ENCODE data around the gene HERC3.

HERC3 gene

GRCh38 chr4:88745175-88745574, 152.9 kb downstream of the HERC3 start:
- no peaks in the 10 kb centered on the region for H3K4me1 Mint-ChIP-seq
- no peak for DNase-seq
- no peak overlapping the region for H3K4me3 Mint-ChIP-seq
- H3K9me3 Mint-ChIP-seq: no peaks in the 10 kb centered on the region
- H3K36me3 Mint-ChIP-seq: peaks cover 74% of the 10 kb centered on the region
- CTCF ChIA-PET: interaction anchor here (0.6 kb wide), 1 partner anchor 498 kb away, joined by 5 read pairs; no protein-coding TSS in a partner anchor
- no peaks in the 10 kb centered on the region for H3K27me3 Mint-ChIP-seq
- no peak overlapping the region for H3K27ac Mint-ChIP-seq

GRCh38 chr4:88745581-88746163, 153.4 kb downstream of the HERC3 start:
- Mint-ChIP-seq H3K4me1 (no peaks in the 10 kb centered on the region), H3K27me3 (no peaks in the 10 kb centered on the region), H3K36me3 (peaks cover 77% of the 10 kb centered on the region), H3K27ac (no peak overlapping the region), H3K9me3 (no peaks in the 10 kb centered on the region), H3K4me3 (no peak overlapping the region)
- DNase-seq: no peak
- CTCF ChIA-PET: interaction anchor here (0.6 kb wide), 1 partner anchor 498 kb away, joined by 5 read pairs; no protein-coding TSS in a partner anchor

- no peaks in the 10 kb centered on the region for H3K4me1 Mint-ChIP-seq
- CTCF ChIA-PET: no interaction called here
Observed at GRCh38 chr4:88746206-88746605, 153.9 kb downstream of the HERC3 start.

GRCh38 chr4:88747351-88747750, 155.1 kb downstream of the HERC3 start:
- Mint-ChIP-seq H3K4me1 (no peaks in the 10 kb centered on the region), H3K4me3 (no peak overlapping the region), H3K36me3 (peaks cover 73% of the 10 kb centered on the region), H3K9me3 (no peaks in the 10 kb centered on the region), H3K27ac (no peak overlapping the region), H3K27me3 (no peaks in the 10 kb centered on the region)
- CTCF ChIA-PET: interaction anchor here (1.5 kb wide), 1 partner anchor 17 kb away, joined by 5 read pairs; no protein-coding TSS in a partner anchor
- no peak for DNase-seq

More at GRCh38 chr4:88746206-88746605, 153.9 kb downstream of the HERC3 start:
- Mint-ChIP-seq H3K27ac (no peak overlapping the region), H3K36me3 (peaks cover 78% of the 10 kb centered on the region), H3K27me3 (no peaks in the 10 kb centered on the region), H3K4me3 (no peak overlapping the region), H3K9me3 (no peaks in the 10 kb centered on the region)
- no peak for DNase-seq

GRCh38 chr4:88750369-88750768, 158.1 kb downstream of the HERC3 start:
- Mint-ChIP-seq H3K4me3 (no peak overlapping the region), H3K9me3 (no peaks in the 10 kb centered on the region), H3K27ac (no peak overlapping the region), H3K27me3 (no peaks in the 10 kb centered on the region), H3K4me1 (no peaks in the 10 kb centered on the region), H3K36me3 (peaks cover 67% of the 10 kb centered on the region)
- CTCF ChIA-PET: interaction anchor here (0.7 kb wide), 1 partner anchor 211 kb away, joined by 4 read pairs; no protein-coding TSS in a partner anchor
- no peak for DNase-seq

- Mint-ChIP-seq H3K27ac (no peak overlapping the region), H3K4me3 (no peak overlapping the region), H3K4me1 (no peaks in the 10 kb centered on the region), H3K36me3 (peaks cover 64% of the 10 kb centered on the region), H3K27me3 (no peaks in the 10 kb centered on the region), H3K9me3 (no peaks in the 10 kb centered on the region)
- no peak for DNase-seq
- CTCF ChIA-PET: no interaction called here
Observed at GRCh38 chr4:88751258-88752075, 159.2 kb downstream of the HERC3 start.

- H3K27me3 Mint-ChIP-seq: no peaks in the 10 kb centered on the region
- peaks cover 59% of the 10 kb centered on the region for H3K36me3 Mint-ChIP-seq
- no peaks in the 10 kb centered on the region for H3K9me3 Mint-ChIP-seq
- no peak overlapping the region for H3K27ac Mint-ChIP-seq
- no peak for DNase-seq
- H3K4me3 Mint-ChIP-seq: no peak overlapping the region
- H3K4me1 Mint-ChIP-seq: no peaks in the 10 kb centered on the region
- CTCF ChIA-PET: no interaction called here
Observed at GRCh38 chr4:88752076-88752463, 159.8 kb downstream of the HERC3 start.

- H3K27ac Mint-ChIP-seq: no peak overlapping the region
- no peak overlapping the region for H3K4me3 Mint-ChIP-seq
- no peak for DNase-seq
- H3K27me3 Mint-ChIP-seq: no peaks in the 10 kb centered on the region
- no peaks in the 10 kb centered on the region for H3K4me1 Mint-ChIP-seq
- peaks cover 57% of the 10 kb centered on the region for H3K36me3 Mint-ChIP-seq
- no peaks in the 10 kb centered on the region for H3K9me3 Mint-ChIP-seq
- CTCF ChIA-PET: no interaction called here
Observed at GRCh38 chr4:88752754-88753153, 160.5 kb downstream of the HERC3 start.

- no peak overlapping the region for H3K4me3 Mint-ChIP-seq
- peaks cover 59% of the 10 kb centered on the region for H3K36me3 Mint-ChIP-seq
- no peak overlapping the region for H3K27ac Mint-ChIP-seq
- H3K27me3 Mint-ChIP-seq: no peaks in the 10 kb centered on the region
- H3K4me1 Mint-ChIP-seq: no peaks in the 10 kb centered on the region
- no peaks in the 10 kb centered on the region for H3K9me3 Mint-ChIP-seq
- CTCF ChIA-PET: no interaction called here
- no peak for DNase-seq
Observed at GRCh38 chr4:88753658-88754571, 161.6 kb downstream of the HERC3 start.

- Mint-ChIP-seq H3K36me3 (peaks cover 56% of the 10 kb centered on the region), H3K4me3 (no peak overlapping the region), H3K27me3 (no peaks in the 10 kb centered on the region), H3K9me3 (no peaks in the 10 kb centered on the region), H3K27ac (no peak overlapping the region), H3K4me1 (no peaks in the 10 kb centered on the region)
- CTCF ChIA-PET: no interaction called here
- DNase-seq: no peak
Observed at GRCh38 chr4:88754796-88755195, 162.5 kb downstream of the HERC3 start.

GRCh38 chr4:88755454-88755853, 163.2 kb downstream of the HERC3 start:
- Mint-ChIP-seq H3K36me3 (peaks cover 50% of the 10 kb centered on the region), H3K27ac (no peak overlapping the region), H3K27me3 (no peaks in the 10 kb centered on the region), H3K4me3 (no peak overlapping the region), H3K4me1 (no peaks in the 10 kb centered on the region), H3K9me3 (no peaks in the 10 kb centered on the region)
- CTCF ChIA-PET: no interaction called here
- no peak for DNase-seq

- CTCF ChIA-PET: no interaction called here
Observed at GRCh38 chr4:88756149-88756548, 163.9 kb downstream of the HERC3 start.

GRCh38 chr4:88757067-88757466, 164.8 kb downstream of the HERC3 start:
- Mint-ChIP-seq H3K4me3 (no peak overlapping the region), H3K36me3 (peaks cover 49% of the 10 kb centered on the region), H3K27ac (no peak overlapping the region), H3K4me1 (no peaks in the 10 kb centered on the region), H3K27me3 (no peaks in the 10 kb centered on the region), H3K9me3 (no peaks in the 10 kb centered on the region)
- DNase-seq: no peak
- CTCF ChIA-PET: interaction anchor here (0.9 kb wide), 1 partner anchor 218 kb away, joined by 3 read pairs; no protein-coding TSS in a partner anchor

More at GRCh38 chr4:88756149-88756548, 163.9 kb downstream of the HERC3 start:
- Mint-ChIP-seq H3K27ac (no peak overlapping the region), H3K4me1 (no peaks in the 10 kb centered on the region), H3K9me3 (no peaks in the 10 kb centered on the region), H3K36me3 (peaks cover 47% of the 10 kb centered on the region), H3K4me3 (no peak overlapping the region), H3K27me3 (no peaks in the 10 kb centered on the region)
- DNase-seq: no peak

- CTCF ChIA-PET: interaction anchor here (0.9 kb wide), 1 partner anchor 219 kb away, joined by 3 read pairs; no protein-coding TSS in a partner anchor
- Mint-ChIP-seq H3K4me3 (no peak overlapping the region), H3K4me1 (peaks cover 1% of the 10 kb centered on the region), H3K27ac (no peak overlapping the region), H3K9me3 (no peaks in the 10 kb centered on the region), H3K36me3 (peaks cover 51% of the 10 kb centered on the region), H3K27me3 (no peaks in the 10 kb centered on the region)
- DNase-seq: no peak
Observed at GRCh38 chr4:88757776-88758175, 165.5 kb downstream of the HERC3 start.

Measured in activated naive CD4-positive, alpha-beta T cell treated with anti-CD3 and anti-CD28 coated beads, Interleukin-2, amount 10 ng/mL, durations not matched to agents 7 days and 5 days (primary cell).